GM21786 (cell line): ENCODE measurements around the gene OPCML.

Experiments
- ATAC-seq: cut with Tn5 transposase; IDR thresholded peaks from one replicate; pipeline ENCODE4 v1.9.1; 2021; ENCODE audit not compliant: unreplicated experiment

Gene OPCML

DNA sequence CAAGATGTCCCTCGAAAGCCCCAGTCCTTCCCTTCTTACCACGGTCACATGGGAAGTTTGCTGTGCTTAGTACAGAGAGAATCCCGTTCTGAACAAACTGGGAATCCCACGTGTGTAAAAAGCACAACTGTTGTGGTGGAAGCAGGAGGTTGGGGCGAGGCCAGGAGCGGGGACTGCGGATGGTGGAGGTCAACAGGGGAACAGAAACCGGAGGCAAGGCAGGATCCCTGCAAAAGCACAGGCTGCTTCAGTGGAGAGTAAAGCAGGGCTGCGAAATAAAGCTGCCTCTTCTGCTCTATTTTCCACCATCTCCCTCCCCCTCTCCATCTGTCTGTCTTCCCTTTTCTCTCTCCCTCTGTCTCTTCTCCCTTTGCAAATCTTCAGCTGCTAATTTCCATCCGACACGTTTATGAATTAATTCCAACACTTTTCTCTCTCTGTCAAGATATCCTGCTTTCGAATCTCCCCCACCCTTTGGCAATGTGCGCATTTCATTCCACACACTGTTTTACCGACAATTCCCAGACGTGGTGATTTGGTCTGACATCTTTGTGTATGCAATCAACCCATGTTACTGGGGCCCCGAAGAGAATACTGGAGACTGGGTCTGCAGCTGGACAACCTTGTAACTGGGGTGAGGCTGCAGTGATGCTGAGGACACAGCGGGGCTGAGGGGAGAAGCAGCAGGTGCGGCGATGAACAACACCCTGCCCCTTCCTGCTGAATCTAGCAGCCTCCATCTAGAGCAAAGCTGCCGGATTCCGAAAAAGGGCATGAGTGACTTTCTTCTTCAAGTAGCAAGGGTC, 571.8 kb downstream of the OPCML start:
- no peak for ATAC-seq

DNA sequence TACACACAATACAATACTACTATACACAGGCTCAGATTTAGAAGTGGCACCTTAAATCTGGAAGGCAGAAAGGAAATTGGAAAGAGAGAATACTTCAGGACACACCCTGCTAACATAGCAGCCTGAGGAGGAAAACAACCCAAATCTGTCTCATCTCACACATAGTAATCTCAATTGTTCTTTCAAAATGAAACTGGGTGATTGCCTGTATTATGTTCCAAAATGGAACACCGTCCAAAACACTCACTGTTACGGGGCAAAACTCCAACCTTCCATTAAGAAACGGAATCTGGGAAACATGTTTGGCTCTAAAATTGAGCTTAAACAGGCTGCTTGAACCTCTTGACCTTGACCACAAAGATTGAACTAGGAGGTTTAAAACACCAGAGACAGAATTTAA, 572.6 kb downstream of the OPCML start:
- ATAC-seq = no peak

DNA sequence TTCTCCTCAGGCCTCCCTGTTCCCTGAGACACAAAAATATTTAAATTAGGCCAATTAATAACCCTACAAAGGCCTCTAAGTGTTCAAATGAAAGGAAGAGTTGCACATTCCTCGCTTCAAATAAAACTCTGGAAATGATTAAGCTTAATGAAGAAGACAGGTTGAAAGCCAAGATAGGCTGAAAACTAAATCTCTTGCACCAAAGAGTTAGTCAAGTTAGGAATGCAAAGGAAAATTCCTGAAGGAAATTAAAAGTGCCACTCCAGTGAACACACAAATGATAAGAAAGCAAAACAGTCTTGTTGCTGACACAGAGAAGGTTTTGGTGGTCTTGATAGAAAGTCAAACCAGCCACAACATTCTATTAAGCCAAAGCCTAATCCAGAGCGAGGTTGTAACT, 574.4 kb downstream of the OPCML start:
- no peak for ATAC-seq

DNA sequence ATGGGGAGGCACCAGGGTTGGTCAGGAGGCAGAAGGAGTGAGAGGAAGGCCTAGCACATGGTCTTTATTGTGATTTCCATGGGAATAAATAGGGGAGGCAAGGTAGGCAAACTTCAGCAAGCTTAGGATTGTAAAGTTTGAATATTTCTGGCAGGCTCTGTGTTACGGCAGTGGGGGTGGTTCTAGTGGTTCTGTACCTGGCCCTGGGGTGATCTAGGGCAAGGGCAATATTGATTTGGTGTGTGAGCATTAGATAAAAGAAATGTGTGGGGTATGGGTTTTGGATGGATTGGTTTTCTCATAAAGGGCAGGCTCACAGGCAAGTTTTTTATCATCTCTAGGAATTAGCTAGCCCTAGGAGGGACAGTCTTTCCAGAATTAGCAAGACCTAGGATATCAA, 584.0 kb downstream of the OPCML start:
- no peak for ATAC-seq

DNA sequence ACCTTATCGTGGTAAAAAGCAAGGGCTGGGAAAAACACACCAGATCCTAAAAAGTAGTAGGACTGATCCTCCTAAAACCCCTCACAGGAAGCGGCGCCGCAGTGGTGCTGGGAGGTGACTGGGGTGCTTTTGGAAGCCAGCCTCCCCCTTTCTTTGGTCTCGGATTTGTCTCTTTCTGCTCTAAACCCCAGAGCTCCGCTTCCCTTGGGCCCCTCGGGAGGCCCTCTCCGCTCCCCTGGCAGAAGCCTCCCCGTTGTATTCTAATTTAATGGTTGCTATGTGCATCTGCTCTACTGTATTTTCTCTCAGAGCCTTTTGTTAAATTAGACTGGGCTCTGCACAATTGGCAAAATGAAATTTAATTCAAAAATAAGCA, 587.7 kb downstream of the OPCML start:
- no peak for ATAC-seq

DNA sequence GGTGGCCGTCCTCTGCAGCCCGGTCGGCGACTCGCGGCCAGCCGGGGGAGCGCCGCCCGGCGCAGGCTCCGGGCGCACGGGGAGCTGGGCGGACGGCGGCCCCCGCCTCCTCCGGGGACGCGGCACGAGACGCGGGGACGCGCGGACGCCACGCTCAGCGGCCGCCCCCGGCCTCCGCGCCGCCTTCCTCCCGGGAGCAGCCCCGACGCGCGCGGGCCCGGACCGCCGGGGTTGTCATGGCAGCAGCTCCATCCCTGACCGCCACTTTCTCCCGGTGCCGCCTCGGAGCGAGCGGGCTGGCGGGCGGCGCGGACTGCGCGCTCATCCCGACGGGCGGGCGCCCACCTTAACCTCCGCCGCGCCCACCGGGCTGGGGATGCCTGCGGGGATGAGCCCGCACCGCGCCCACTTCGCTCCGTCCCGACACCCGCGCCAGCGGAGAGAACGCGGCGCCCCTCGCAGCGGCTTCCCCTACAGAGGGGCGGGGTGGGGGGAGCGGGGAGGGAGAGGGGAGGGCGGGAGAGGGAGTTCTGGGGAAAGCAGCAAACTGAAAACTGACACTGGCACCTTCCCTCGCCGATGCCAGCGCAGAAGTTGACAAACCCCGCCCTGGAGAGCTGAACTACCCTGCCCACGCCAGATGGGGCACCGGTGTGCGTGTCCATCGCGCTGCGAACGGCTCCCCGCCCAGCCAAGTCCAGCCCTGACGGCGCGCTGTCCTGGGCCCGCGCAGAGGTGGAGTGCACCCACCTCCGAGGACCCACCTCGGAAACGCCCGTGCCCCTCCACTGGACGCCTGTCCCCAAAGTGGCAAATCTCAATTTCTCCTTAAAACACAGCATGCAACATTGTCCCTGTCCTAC, 588.4 kb downstream of the OPCML start:
- no peak for ATAC-seq

DNA sequence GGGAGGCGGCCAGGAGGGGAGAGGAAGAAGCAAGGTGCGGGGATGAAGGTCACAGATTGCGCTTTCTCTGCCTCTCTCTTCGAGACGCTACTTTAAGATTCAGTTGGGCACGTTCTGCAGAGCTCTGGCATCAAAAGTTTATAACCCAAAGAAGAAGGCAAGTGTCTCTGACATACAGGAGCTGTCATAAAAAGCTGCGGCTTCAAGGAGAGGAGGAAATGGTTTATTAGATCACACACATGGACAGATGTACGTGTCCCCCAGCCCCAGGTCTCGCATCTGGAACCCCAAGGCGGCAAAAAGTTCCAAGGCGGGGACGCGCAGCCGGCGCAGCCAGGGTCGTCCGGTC, 589.0 kb downstream of the OPCML start:
- ATAC-seq = no peak

DNA sequence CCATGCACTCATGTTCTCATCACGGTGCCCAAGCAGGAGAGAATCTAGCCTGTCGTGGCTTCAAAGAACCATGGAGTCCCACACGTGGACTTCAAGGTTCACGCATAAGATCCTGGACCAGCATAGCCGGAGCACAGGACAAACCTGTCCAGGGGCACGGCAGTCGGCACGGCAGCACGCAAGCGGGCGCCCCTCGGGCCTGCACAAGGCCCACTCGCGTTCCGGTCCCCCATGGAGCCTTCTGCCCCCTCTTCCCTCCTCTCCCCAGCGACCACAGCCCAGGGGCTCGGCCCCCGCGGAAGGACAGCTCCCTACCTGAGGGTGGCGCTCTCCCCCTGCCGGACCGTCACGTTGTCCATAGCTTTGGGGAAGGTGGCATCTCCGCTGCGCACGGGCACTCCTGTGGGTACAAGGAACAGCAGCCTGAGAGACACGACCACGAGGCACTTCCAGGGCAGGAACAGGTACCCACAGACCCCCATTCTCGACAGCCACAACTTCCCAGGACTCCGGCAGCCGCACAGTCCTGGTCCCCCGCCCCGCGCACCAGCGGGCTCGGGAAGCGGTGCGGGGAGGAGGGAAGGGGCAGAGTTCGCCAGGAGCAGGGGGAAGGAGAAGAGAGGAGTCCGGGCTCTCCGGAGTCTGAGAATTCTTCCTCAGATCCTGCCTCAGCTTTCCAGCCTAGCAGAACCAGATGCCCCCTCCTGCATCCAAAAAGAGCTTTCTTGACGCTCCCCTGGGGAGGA, 589.5 kb downstream of the OPCML start:
- ATAC-seq = no peak

DNA sequence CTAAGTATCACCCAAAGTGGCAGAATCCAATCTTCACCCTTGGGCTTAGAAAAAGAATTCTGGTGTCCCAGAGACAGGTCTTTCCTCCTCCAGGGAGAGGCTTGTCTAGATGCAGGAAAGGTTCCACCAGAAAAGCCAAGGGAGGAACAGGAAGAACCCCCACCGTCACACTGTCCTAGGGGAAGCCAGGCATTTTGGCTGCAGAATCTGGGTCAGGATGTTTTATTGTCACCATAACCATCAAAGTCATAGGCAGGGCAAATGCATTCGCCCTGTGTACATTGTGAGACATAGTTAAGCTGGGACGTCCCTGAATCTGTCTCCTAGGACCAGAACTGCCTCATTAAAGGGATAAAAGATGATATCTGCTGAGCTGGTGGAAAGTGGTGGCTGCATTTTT, 590.5 kb downstream of the OPCML start:
- ATAC-seq = no peak

DNA sequence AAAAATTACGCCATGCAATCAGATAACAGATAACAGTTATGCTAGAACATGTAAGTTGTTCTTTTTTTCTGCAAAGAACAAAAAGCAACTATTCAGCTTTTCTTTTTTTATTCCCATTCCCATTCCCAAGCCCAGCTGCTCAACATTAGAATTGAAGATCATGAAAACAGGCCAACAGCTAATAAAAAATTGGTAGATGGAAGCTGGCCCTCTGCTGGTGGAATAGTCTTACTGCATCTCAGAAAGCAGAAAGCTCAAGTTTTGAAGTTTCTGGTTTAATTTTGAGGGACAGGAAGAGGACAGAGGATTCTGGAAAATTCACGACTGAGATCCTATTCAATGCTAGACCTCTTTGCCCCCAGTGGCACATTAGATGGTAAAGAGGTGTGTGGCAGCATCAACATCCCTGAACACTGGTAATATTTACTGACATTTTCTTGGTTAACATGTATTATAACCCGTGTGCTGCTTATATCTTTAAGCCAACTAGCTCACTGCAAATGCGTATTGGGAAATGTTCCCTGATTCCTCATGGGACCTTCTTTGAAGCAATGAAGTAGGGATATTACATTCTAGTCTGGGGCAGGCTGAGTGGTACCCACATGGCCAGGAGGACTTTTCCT, 591.2 kb downstream of the OPCML start:
- no peak for ATAC-seq

DNA sequence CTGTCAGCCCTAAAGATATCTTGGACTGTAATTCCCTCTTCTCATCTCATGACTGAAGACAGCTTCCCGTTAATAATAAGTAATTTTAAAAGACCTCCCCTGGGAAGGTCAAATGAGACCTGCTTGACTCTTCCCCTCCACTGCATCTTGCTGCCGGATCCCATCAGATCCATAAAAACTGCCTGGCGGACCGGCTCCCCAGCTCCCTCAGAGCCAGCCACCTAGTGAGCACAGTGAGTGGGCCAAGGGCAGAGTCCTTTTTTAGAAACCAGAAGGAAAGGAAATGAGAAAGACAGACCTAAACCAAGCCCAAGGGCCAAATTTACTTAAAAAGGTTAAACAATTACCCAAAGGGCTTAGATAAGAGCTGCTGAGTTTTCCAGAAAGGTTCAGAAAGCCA, 595.3 kb downstream of the OPCML start:
- no peak for ATAC-seq

DNA sequence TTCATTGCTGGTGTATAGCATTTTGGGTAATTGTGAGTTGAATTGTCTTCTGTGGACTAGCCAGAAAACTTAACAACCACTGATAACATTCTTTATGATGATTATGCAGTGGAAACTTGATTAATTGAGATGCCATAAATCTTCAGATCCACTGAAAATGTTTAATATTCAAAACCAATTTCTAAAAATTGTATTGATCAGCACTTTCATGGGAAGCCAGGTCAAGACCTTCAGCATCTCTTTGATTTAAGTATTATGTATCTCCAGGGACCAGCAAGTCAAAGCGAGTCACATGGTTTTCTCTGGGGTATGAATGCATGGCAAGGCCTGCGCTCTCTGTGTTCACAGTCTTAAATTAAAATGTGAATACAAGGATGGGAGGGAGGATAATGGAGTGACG, 596.9 kb downstream of the OPCML start:
- no peak for ATAC-seq

DNA sequence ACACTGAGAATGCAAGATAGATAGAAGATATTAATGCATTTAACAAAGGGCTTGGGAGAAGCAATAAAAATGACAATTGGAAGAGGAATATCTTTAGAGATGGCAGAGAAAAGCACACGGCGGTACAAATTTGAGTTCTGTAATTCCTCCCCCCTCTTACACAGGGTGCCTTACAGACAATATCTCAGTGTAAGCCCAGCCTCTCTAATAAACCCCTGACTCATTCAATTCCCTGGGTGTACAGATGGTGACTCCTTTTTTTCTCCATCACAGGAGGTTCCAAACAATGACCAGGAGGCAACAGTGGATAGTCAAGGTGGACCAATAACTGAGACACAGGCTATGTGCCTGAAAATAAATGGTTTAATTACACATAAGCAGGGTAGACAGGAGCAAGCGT, 598.6 kb downstream of the OPCML start:
- ATAC-seq = no peak

DNA sequence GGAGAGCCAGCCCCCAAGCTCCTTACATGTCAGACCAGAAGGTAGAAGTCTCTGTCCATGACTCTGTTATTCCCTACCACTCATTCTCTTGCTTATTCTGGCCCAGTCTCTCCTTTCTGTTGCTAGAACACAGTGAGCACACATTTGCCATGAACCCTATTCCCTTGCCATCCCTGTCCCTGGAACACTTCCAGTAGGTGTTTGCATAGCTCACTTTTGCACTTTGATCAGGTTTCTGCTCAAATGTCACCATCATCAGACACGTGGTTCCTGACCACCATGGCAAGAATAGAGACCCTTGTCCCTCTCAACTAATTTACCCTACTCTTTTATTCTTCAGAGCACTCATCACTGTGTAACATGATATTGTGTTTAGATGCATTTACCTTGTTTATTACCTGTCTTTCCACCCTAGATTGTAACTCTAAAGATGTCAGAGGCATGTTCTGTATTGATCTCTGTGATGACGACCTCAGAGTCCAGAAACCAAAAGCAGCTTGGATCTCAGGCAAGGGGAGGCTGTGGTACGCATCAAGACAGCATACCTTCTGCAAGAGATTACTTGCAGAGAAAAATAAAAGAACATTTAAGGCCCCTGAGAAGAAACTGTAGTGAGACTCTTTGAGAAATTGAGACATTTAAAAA, 606.4 kb downstream of the OPCML start:
- no peak for ATAC-seq

DNA sequence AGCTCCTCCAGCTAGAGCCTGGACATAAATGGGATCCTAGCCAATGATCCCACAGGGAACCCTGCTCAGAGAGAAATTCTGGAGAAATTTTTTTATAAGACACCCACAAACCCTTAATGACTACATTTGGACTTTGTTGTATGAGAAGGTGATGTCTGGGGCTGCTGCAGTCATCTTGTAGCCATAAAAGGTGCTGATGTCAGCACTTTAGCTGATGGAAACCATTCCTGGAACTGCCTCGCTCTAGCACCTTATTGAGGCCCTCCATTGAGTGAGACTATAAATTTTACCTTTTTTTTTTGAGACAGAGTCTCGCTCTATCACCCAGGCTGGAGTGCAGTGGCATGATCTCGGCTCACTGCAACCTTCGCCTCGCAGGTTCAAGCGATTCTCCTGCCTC, 610.7 kb downstream of the OPCML start:
- no peak for ATAC-seq

DNA sequence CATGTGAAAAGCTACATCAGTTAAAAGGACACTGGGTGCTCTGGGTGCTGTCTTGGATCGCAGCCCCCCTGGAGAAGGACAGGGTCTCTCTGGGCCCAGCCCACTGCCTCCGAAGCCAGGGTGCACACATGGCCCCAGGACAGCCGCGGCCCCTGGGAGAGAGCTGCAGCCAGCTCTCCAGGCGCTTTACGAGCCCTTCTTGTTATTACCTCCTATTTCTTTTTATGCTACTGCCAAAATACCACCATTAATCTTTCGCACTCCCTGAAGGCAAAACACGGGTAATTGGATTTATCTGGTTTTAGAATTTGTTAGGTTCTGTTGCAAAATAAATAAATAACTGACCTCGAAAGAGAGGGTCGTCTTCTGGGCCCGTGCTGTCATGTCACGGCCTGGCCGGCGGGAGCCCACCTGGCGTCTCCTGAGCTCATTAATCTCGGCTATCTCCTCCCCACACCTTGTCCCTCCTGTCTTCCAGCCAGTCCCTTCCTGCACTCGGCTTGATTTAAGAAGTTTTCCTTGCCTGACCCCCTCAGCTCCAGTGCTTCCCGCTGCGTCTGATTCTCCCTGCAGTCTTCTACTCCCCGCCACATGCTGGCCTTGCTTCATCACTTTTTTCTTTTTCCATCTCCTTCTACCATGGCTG, 611.7 kb downstream of the OPCML start:
- ATAC-seq = no peak

DNA sequence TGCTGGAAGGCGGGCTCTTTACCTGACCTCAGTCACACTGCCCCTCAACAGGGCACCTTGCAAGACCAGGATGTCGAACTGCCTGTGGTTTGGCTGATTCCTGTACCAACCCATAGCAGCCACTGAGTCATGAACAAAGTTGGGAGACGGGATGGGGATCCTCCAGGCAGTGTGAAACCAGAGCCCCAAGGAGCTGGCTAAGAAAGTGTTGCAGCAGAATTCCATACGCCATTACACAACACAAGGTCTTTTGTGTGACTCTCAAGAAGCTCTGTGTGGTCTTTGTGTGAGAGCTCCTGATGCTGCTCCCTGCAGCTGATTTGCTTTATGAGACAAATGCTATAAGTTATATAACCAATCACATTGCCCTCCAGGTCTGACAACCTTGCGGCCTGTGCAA, 617.7 kb downstream of the OPCML start:
- ATAC-seq = no peak

DNA sequence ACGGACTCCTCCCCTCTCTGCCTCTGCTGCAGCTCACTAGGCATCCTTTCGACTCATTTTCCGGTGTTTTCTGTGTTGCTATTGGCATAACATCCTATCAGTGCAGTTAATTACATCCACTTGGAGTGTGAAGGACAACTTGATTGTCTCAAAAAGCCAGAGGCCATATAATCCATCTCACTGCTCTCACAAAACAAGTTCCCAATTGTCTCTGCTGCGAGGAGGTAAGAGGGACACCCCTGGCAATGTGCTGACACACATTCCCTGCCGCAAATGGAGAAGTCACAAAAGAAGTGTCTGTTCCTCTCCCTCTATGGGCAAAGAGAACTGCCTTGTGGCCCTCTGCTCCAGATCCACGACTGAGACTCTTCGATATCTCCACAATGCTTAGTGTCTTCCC, 618.4 kb downstream of the OPCML start:
- ATAC-seq = no peak

DNA sequence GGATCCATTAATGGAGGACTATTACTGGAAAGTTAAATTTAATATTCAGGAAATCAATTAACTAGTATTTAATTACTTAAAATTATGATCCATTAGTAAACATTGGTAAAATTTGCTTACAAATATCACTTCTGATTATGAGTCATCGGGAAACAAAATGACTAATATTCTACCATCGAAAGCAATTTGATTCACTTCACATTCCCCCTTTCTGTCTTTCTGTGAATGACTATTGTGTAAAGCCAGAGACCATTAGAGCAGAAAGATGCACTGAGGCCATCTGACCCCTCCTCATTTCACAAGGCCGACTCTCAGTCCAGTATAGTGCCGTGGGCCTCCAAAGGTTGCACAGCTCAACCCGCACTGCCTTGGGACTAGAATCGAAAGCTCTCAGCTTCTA, 619.0 kb downstream of the OPCML start:
- no peak for ATAC-seq

DNA sequence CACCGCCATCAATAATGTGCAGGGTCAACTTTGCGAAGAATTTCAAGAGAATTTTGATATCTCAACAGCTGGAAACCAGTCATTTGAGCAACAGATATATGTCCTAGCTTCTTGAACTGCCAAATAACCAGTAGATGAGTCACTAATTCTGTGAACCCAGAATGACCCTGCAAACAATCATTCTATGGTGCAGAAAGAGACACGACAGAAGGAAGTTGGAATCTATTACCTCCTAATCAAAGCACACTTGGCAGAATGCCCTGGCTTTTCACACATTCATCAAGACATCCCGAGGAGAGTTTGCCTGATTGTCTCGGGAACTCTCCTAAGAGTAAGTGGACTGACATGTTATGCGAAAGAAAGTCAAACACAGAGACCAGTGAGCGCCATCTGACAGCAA, 621.1 kb downstream of the OPCML start:
- no peak for ATAC-seq
